ENCODE measurements around the gene TACR2.
"Not testable (repeated sequence)": the region's sequence is repeated elsewhere in the genome, so short reads cannot be mapped to it uniquely, and the experiment has no call there.

Gene TACR2

DNA sequence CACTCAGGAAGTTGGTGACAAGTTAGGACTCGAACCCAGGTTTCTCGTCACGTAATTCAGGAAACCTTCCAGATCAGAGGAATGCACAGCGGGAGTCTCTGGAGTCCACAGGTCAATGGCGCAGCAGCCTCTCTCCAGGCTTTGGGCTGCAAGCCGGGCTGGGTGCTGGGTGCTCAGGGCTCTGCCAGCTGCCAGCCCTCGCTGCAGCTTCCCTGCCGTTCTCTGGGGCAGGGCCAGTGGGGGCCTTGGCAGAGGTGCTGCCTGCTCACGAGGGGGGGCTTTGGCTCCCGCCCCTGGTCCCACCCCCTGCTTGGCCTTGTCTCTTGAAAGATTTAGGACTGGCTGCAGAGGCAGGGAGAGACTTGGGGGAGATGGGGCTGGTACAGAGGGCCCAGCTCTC lies at the start of gene TACR2:
Gene TACR2, minus strand, starts transcription at position 224 of the 400 bp plus-strand sequence. CDS start 595 bp downstream, outside the sequence.
- no peak for DNase-seq

DNA sequence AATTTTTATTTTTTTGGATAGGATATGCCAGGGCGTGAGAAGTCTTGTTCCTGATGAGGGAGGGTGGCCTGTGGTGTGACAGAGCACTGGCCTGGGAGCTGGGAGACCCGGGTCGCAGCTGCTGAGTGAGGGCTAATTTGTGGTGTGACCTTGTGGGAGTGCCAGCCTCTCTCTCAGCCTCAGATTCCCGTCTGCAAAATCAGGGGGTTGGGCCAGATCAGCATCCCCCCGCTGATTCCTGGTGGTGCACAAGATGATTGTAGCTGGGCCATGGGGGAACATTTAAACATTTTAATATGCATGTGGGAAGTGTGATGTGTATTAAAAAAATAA lies 49.4 kb upstream of the TACR2 start:
- no peak for DNase-seq

DNA sequence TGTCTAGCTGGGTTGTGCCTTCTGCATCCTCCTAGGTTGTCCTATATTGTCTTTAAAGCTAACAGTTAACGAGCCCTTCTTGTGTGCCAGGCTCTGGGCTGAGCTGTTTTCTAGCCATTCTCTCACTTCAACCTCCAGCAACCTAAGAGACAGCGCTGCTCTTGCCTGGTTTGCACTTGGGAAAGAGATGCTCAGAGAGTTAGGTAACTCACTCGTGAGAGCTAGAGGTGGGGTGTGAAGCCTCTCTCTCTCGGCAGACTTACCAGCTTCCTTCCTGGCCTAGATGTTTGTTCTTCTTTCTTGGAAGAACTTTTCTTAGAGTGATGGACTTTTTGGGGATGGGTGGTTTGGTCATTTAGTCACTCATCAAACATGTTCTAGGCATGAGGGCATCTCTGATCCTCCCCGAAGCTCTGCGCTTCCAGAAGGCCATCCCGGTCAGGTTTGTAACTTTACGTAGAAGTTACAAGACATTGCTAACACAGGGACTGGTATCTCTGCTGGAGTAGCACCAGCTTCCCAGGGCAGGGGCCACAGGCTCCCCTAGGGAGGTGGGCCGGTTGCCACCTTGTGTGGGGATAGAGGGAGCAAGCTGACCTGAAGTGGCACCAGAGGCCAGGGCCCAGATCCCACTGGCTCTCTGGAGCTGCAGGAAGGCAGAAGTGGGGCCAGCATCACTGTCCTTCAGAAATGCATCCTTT lies 48.9 kb upstream of the TACR2 start:
- no peak for DNase-seq

GRCh38 chr10:69464801-69465401 lies 48.2 kb upstream of the TACR2 start:
- no peak for DNase-seq

DNA sequence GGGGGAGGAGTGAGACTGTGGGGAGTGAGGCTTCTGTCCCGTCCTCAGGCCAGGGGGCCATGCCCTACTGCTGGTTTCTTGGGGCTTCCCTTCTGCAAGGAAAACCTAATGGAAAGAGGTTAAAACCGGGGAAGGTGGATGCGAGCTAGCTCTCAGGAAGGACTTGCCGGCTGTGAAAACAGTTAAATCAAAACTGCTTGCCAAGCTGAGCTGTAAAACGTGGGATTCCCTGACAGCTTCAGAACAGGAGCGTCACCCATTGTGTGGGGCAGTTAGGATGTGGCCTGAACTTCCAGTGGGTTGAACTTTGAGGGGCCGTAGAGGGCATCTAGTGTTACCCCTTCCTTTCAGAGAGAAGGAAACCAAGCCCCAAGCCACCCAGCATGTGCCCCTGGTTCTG lies 47.7 kb upstream of the TACR2 start:
- DNase-seq, result no peak

GRCh38 chr10:69463886-69464285 lies 47.2 kb upstream of the TACR2 start:
- no peak for DNase-seq

DNA sequence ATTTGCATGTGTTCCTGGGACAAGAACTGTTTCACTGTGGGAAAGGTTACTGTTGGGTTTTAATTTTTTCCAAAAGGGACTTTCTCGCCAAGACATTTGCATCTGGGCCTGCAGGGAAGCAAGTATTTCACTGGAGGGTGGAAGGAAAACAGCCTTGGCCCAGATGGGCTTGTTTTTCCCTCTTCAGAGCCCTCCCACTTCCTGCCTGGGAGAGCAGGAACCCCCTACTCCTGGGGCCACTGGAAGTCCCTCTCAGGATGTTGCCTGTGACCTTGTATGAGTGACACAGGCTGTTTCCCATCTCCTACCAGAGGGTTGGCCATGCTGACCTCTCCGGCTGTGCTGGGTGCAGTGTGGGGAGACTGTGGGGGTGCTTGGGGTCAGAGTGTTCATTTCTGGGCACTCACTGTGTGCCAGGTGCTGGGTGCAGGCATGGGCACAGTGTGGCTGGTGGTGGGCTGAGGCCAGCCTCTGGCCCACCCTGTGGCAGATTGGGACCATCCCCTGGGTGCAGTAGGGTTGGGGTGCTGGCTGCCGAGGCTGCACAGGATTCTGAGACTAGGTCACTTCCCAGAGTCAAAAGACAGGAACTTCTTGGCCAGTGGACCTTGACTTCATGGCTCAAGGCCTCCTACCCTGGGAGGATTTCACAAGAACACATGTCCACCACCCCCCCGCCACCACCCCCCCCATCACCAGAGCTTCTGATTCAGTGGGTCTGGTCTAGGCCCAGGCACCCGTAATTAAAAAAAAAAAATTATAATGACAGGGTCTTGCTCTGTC lies 44.7 kb upstream of the TACR2 start:
- no peak for DNase-seq

- DNase-seq, result no peak
Measured at GRCh38 chr10:69460576-69461242, 44.0 kb upstream of the TACR2 start.

GRCh38 chr10:69459893-69460575 lies 43.3 kb upstream of the TACR2 start:
- DNase-seq, result no peak

DNA sequence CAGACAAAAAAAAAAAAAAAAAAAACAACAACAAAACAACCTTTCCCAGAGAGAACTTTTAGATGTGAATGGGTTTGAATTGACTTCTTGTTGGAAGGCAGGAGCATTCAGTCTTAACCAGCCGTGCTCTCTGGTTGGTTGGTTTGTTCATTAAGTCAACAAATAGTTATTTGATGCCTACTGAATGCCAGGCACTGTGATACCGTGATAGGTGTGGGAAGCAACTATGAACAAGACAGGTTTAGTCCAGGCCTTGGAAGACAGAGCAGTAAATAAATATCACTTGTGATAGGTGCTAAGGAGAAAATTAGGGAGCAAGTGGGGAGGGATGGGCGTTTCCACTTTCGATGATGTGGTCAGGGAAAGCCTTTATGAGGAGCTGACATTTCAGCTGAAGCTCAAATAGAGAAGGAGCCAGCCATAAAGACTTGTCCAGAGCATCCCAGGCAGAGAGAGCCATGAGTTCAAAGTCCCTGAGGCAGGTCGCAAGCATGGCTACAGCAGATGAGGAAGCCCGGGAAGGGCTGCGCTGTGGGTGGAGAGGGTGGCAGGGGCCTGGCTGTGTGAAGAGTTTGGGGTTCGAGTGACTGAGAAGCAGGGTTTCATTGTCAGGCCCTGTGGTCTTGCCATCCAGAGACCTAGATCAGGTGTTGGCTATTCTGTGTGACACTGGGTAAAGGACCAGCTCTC lies 42.5 kb upstream of the TACR2 start:
- no peak for DNase-seq

DNA sequence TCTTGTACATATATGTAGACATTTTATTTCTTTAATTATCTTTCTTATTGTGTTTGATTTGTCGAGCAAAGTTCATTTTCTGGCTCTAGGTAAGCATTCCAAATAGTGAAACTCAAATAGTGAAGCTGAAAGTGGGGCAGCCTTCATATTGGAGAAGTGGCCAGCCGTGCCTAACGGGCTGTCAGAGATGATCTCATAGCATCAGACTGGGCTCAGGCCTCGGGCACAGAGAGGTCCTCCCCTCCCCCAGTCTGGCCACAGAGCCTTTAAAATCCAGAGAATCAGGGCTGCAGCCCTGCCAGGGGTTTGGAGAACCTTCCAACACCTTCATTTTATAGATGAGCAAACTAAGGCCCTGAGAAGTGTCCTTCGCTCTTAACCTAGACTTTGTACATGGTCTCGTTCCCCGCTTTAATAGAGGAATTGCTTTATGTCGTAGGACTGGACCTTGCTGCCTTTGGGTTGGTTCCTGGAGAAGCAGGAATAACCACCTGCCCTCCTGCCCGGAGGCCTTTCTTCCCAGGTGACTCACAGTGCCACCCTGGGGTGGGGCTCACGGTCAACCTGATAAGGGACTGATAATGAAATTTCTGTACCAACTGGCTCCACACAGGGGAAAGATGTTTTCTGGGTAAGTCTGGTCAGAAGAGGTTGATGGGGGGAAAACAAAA lies 41.8 kb upstream of the TACR2 start:
- DNase-seq, result no peak

DNA sequence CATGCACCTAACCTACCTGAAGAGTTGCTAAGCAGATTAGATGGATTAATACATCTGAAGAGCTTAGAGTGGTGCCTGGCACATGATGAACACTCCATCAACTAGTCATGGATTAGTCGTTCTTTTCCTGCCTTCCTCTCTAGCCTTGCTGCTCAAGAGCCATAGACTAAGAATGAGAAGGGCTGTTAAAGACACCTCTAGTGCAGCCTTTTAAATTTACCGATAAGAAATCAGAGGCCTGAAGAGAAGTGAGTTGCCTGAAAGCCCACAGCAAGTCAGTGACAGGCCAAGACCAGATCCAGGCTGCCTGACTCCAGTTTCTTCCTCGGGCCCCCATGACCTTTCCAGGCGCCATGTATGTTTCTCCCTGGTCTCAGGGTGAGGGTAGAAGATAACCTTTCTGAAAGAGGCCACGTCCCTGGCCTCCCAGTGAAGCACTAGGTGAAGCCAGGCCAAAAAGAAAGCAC lies 41.1 kb upstream of the TACR2 start:
- DNase-seq, result no peak

DNA sequence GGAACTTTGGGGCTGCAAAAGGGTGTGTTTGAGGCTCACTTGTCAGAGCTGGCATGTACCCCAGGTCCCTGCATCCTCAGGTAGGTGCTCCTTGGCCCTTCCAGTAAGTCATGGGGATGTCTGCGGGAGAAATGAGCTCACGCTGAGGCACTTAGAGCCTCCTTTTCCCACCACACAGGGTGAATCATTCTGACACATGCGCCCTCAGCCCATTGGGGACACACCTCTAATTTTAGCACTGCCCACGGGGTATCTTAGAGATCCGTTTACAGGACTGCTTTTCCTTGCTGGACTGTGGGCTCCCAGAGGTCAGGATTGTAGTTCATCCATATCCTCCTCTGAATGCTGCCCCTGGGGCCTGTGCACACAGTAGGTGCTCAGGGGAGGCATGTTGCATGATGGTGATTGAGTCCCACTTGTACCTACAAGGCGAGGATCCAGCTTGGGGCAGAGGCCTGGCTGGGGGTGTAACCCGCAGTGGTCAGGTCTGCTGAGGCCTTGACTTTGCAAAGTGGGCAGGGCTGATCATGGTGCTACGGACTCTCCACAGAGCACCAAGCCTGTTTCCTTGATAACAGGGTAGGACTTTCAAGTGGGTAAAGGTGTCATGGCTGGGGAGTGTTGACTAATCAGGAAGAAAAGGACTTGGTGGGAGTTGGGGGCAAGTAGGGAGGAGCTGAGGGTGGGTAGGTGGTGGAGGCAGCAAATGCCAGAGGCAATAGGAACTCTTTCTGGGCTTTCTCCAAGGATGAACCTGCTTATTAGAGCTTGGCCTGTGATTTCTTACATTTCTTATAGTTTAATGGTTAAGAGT lies 40.4 kb upstream of the TACR2 start:
- no peak for DNase-seq

DNA sequence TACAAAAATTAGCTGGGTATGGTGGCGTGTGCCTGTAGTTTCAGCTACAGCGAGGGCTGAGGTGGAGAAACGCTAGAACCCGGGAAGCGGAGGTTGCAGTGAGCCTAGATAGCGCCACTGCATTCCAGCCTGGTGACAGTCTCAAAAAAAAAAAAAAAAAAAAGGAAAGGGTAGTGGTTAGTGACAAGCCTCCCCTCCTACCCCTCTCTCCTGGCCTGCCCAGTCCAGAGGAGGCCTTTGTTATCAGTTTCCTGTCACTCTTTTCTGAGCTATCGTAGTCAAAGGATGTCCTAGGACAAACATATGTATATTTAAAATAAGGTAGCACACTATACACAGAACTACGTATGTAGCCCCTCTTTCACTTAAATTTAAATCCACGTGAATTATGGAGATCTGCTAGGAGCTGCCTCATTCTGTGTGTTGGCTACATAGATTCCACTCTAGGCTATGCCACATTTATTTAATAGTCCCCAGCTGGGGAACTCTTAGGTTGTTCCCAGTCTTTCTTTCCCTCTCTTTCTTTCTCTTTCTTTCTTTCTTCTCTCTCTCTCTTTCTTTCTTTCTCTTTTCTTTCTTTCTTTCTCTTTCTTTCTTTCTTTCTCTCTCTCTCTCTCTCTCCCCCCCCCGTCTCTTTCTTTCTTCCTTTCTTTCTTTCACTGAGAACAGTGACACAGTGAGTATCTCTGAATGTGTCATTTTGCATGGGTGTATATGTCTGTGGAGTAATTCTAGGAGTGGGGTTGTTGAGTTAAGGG lies 38.5 kb upstream of the TACR2 start:
- no peak for DNase-seq

- no peak for DNase-seq
Measured at GRCh38 chr10:69453795-69454194, 37.1 kb upstream of the TACR2 start.

- DNase-seq, result no peak
Measured at GRCh38 chr10:69452676-69453415, 36.1 kb upstream of the TACR2 start.

DNA sequence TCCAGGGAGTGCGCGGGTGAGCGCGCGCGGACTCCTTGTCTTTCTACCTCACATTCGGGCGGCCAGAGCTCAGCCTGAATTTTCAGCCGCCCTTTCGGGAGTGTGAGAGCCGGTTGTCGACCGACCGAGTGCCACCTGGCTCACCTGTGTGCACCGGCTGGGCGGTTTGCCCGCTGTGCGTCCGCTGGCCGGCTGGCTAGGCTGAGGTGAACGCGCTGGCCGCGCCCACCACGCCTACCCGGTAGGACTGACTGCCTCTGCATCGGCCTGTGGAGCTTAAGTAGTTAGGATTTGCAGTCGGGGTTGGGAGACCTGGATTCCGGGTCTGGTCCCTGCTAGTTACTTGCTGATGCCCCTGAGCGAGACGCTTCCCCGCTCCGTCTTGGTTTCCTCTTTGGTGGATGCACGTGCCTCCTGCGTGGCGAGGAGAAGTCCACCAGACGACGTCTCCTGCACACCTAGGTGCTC lies 35.1 kb upstream of the TACR2 start:
- peak; percentile 22 to 61 for DNase-seq

DNA sequence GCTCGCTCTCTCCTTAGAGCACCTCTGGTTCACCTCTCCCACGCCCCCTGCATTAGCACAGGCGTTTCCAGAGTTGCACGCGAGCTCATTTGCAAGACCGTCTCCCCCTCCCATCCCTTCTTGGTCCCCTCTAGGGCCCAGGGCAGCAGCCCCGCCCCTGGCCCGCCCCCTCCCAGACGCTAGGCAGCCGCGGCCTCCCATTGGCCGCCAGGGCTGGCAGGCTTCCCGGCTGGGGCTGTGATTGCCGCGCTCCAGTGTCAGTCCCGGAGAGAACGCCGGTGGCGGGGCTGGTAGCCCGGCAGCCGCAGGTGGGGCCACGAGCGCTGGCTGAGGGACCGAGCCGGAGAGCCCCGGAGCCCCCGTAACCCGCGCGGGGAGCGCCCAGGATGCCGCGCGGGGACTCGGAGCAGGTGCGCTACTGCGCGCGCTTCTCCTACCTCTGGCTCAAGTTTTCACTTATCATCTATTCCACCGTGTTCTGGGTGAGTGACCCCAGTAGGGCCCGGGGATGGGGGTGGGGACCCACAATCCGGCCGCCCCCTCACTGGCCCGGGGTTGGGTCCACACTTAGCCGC lies 34.6 kb upstream of the TACR2 start, which contains the start of gene TSPAN15:
Gene TSPAN15, plus strand, starts transcription at position 257 of the 575 bp plus-strand sequence. Its CDS starts 130 bp downstream, at position 387.
- peak; percentile 74 to 93 for DNase-seq

GRCh38 chr10:69450395-69450794 lies 33.7 kb upstream of the TACR2 start:
- not testable (repeated sequence) for DNase-seq
